ENCODE results near the gene NAA40.

- TF ChIP-seq CTCF (IDR thresholded peaks at IDR 0.05) (peak in 3 of 4 experiments; percentile 17 to 42 (median 18)), EP300 (IDR thresholded peaks at IDR 0.05) (no peak)
Measured at GRCh38 chr11:63938479-63939396, at the start of gene NAA40.

All from gastroesophageal sphincter (tissue), 3 donors.